Activated T-helper 2 cell treated with anti-CD3 and anti-CD28 coated beads, Interferon-gamma antibody, Interleukin-2, Interleukin-4, amounts not matched to agents 10 μg/mL and 5 μg/mL and 100 μg/mL, durations not matched to agents 14 hours and 24 hours and 36 hours (primary cell): Measurements from ENCODE around the gene TNRC6C. TPM values are rescaled to one million over a fixed set of nuclear protein-coding genes. Genes with fewer than 3 reads are reported as not detected.
"Not testable (repeated sequence)": the region's sequence is repeated elsewhere in the genome, so short reads cannot be mapped to it uniquely, and the experiment has no call there.

Experiments used
- DNase-seq: peaks from one replicate; pipeline ENCODE4 v3.0.0; 2021; ENCODE audit warnings: low spot score
- H3K27ac Mint-ChIP-seq: one replicate; pipeline ENCODE4 v1.8.0; 2021; ENCODE audit warnings: mixed read lengths
- H3K27me3 Mint-ChIP-seq: one replicate; pipeline ENCODE4 v1.8.0; 2021; ENCODE audit warnings: low read depth, mixed read lengths
- H3K36me3 Mint-ChIP-seq: one replicate; pipeline ENCODE4 v1.8.0; 2021; ENCODE audit warnings: low read depth, mixed read lengths
- H3K4me1 Mint-ChIP-seq: one replicate; pipeline ENCODE4 v1.8.0; 2021; ENCODE audit warnings: low read depth, mixed read lengths
- H3K4me3 Mint-ChIP-seq: one replicate; pipeline ENCODE4 v1.8.0; 2021; ENCODE audit warnings: low read depth, mild to moderate bottlenecking, moderate library complexity, mixed read lengths
- H3K9me3 Mint-ChIP-seq: one replicate; pipeline ENCODE4 v1.8.0; 2021; ENCODE audit warnings: mixed read lengths
- intact Hi-C: fragments of 100-400 bp; cut with micrococcal nuclease; formaldehyde crosslinking; loops from one replicate; pipeline ENCODE4 v1.15.1; 2023
- total RNA-seq: library from RNA; stranded (reverse); gene quantifications from 2 replicates; pipeline ENCODE4 v1.2.3, GENCODE V29; 2022

The TNRC6C gene
- total RNA-seq, 1 donor from 2014 or later, result 18.4 TPM

- Mint-ChIP-seq H3K27ac (peak overlapping the region; percentile 3), H3K27me3 (peaks cover 30% of the 10 kb centered on the region), H3K4me3 (peak overlapping the region; percentile 87), H3K9me3 (no peaks in the 10 kb centered on the region), H3K4me1 (peaks cover 46% of the 10 kb centered on the region), H3K36me3 (peaks cover 9% of the 10 kb centered on the region)
- peak; percentile 35 for DNase-seq
- intact Hi-C loops, result loop anchor here (2.0 to 10.0 kb wide), 4 partner anchors 77 to 585 kb away; no protein-coding TSS in a partner anchor
Observed at GRCh38 chr17:77959126-77959925, 823 bp downstream of the TNRC6C start.

GRCh38 chr17:77959926-77960521 is 1.5 kb downstream of the TNRC6C start:
- H3K27me3 Mint-ChIP-seq, result peaks cover 24% of the 10 kb centered on the region
- H3K27ac Mint-ChIP-seq, result peak overlapping the region; percentile 17
- peaks cover 50% of the 10 kb centered on the region for H3K4me1 Mint-ChIP-seq
- DNase-seq, result peak; percentile 26
- H3K4me3 Mint-ChIP-seq, result peak overlapping the region; percentile 87
- intact Hi-C loops, result loop anchor here (2.0 to 10.0 kb wide), 5 partner anchors 52 to 585 kb away; no protein-coding TSS in a partner anchor
- H3K9me3 Mint-ChIP-seq, result no peaks in the 10 kb centered on the region
- peaks cover 9% of the 10 kb centered on the region for H3K36me3 Mint-ChIP-seq

- intact Hi-C loops, result loop anchor here (5.0 kb wide), 1 partner anchor 51 kb away; no protein-coding TSS in a partner anchor
- no peaks in the 10 kb centered on the region for H3K9me3 Mint-ChIP-seq
- peaks cover 9% of the 10 kb centered on the region for H3K27me3 Mint-ChIP-seq
- H3K4me1 Mint-ChIP-seq, result peaks cover 57% of the 10 kb centered on the region
- H3K4me3 Mint-ChIP-seq, result no peak overlapping the region
- no peak for DNase-seq
- peaks cover 9% of the 10 kb centered on the region for H3K36me3 Mint-ChIP-seq
- H3K27ac Mint-ChIP-seq, result no peak overlapping the region
Observed at GRCh38 chr17:77961741-77962140, 3.2 kb downstream of the TNRC6C start.

GRCh38 chr17:77962348-77962747 is 3.8 kb downstream of the TNRC6C start:
- Mint-ChIP-seq H3K4me1 (peaks cover 52% of the 10 kb centered on the region), H3K36me3 (peaks cover 9% of the 10 kb centered on the region), H3K27me3 (peaks cover 3% of the 10 kb centered on the region), H3K9me3 (no peaks in the 10 kb centered on the region), H3K27ac (no peak overlapping the region), H3K4me3 (no peak overlapping the region)
- intact Hi-C loops, result loop anchor here (5.0 kb wide), 1 partner anchor 50 kb away; no protein-coding TSS in a partner anchor
- no peak for DNase-seq

- no peak for DNase-seq
- Mint-ChIP-seq H3K27me3 (no peaks in the 10 kb centered on the region), H3K27ac (no peak overlapping the region), H3K4me3 (no peak overlapping the region), H3K9me3 (no peaks in the 10 kb centered on the region), H3K36me3 (peaks cover 9% of the 10 kb centered on the region), H3K4me1 (peaks cover 49% of the 10 kb centered on the region)
- intact Hi-C loops, result loop anchor here (5.0 kb wide), 1 partner anchor 49 kb away; no protein-coding TSS in a partner anchor
Observed at GRCh38 chr17:77963441-77963840, 4.9 kb downstream of the TNRC6C start.

GRCh38 chr17:77965352-77965751 is 6.8 kb downstream of the TNRC6C start:
- Mint-ChIP-seq H3K27ac (no peak overlapping the region), H3K27me3 (no peaks in the 10 kb centered on the region), H3K36me3 (peaks cover 7% of the 10 kb centered on the region), H3K4me3 (no peak overlapping the region), H3K4me1 (peaks cover 40% of the 10 kb centered on the region), H3K9me3 (no peaks in the 10 kb centered on the region)
- DNase-seq, result no peak
- intact Hi-C loops, result no loop called here

- Mint-ChIP-seq H3K27me3 (no peaks in the 10 kb centered on the region), H3K9me3 (no peaks in the 10 kb centered on the region), H3K36me3 (peaks cover 5% of the 10 kb centered on the region), H3K4me3 (no peak overlapping the region), H3K27ac (no peak overlapping the region), H3K4me1 (peaks cover 36% of the 10 kb centered on the region)
- no peak for DNase-seq
- intact Hi-C loops, result no loop called here
Observed at GRCh38 chr17:77966476-77966875, 8.0 kb downstream of the TNRC6C start.

- Mint-ChIP-seq H3K36me3 (peaks cover 2% of the 10 kb centered on the region), H3K27me3 (no peaks in the 10 kb centered on the region), H3K9me3 (no peaks in the 10 kb centered on the region), H3K4me3 (no peak overlapping the region), H3K27ac (no peak overlapping the region), H3K4me1 (peaks cover 21% of the 10 kb centered on the region)
- intact Hi-C loops, result no loop called here
- DNase-seq, result no peak
Observed at GRCh38 chr17:77968788-77969187, 10.3 kb downstream of the TNRC6C start.

- H3K27ac Mint-ChIP-seq, H3K36me3 Mint-ChIP-seq, H3K4me1 Mint-ChIP-seq, H3K9me3 Mint-ChIP-seq, DNase-seq, H3K27me3 Mint-ChIP-seq, H3K4me3 Mint-ChIP-seq, intact Hi-C loops: not testable (repeated sequence)
Observed at GRCh38 chr17:77972271-77972670, 13.8 kb downstream of the TNRC6C start.

- intact Hi-C loops, result no loop called here
- no peak overlapping the region for H3K4me3 Mint-ChIP-seq
- H3K36me3 Mint-ChIP-seq, result no peaks in the 10 kb centered on the region
- H3K27me3 Mint-ChIP-seq, result no peaks in the 10 kb centered on the region
- no peak for DNase-seq
- H3K9me3 Mint-ChIP-seq, result no peaks in the 10 kb centered on the region
- H3K27ac Mint-ChIP-seq, result no peak overlapping the region
- H3K4me1 Mint-ChIP-seq, result peaks cover 5% of the 10 kb centered on the region
Observed at GRCh38 chr17:77973953-77974352, 15.4 kb downstream of the TNRC6C start.

- no peak for DNase-seq
- intact Hi-C loops, result no loop called here
- Mint-ChIP-seq H3K9me3 (no peaks in the 10 kb centered on the region), H3K27me3 (no peaks in the 10 kb centered on the region), H3K36me3 (peaks cover under 1% of the 10 kb centered on the region), H3K4me3 (no peak overlapping the region), H3K4me1 (peaks cover 5% of the 10 kb centered on the region), H3K27ac (no peak overlapping the region)
Observed at GRCh38 chr17:77974396-77974795, 15.9 kb downstream of the TNRC6C start.

- H3K4me3 Mint-ChIP-seq, H3K27me3 Mint-ChIP-seq, H3K9me3 Mint-ChIP-seq, H3K4me1 Mint-ChIP-seq, DNase-seq, intact Hi-C loops, H3K27ac Mint-ChIP-seq: not testable (repeated sequence)
- peaks cover 25% of the 10 kb centered on the region for H3K36me3 Mint-ChIP-seq
Observed at GRCh38 chr17:77982430-77982829, 23.9 kb downstream of the TNRC6C start.

- H3K36me3 Mint-ChIP-seq, result no peaks in the 10 kb centered on the region
- H3K27ac Mint-ChIP-seq, result no peak overlapping the region
- peaks cover 6% of the 10 kb centered on the region for H3K4me1 Mint-ChIP-seq
- no peaks in the 10 kb centered on the region for H3K27me3 Mint-ChIP-seq
- intact Hi-C loops, result no loop called here
- H3K9me3 Mint-ChIP-seq, result no peaks in the 10 kb centered on the region
- no peak overlapping the region for H3K4me3 Mint-ChIP-seq
- no peak for DNase-seq
Observed at GRCh38 chr17:77990301-77990700, 31.8 kb downstream of the TNRC6C start.
